ACC112 (cell line): ENCODE results near the gene ASB9.
A peak's percentile ranks its signal among the peaks of the same experiment; 100 is the strongest.
"Not testable (repeated sequence)": the region's sequence is repeated elsewhere in the genome, so short reads cannot be mapped to it uniquely, and the experiment has no call there.

Experiments
- H2AFZ ChIP-seq: fragments of 200-600 bp; sonication (generic); one replicate; pipeline ENCODE4 v1.6.0; 2017; ENCODE audit warnings: antibody characterized with exemption, low read length; ENCODE audit not compliant: unreplicated experiment
- H3K27ac ChIP-seq: fragments of 200-600 bp; sonication (generic); 2 replicates; pipeline ENCODE4 v1.5.1; 2014; ENCODE audit warnings: low read depth, mild to moderate bottlenecking, antibody characterized with exemption, low read length, moderate library complexity
- H3K27me3 ChIP-seq: fragments of 200-600 bp; sonication (generic); 2 replicates; pipeline ENCODE4 v1.6.1; 2014; ENCODE audit warnings: mild to moderate bottlenecking, antibody characterized with exemption, low read length, moderate library complexity, mixed read lengths; ENCODE audit not compliant: insufficient read depth
- H3K36me3 ChIP-seq: fragments of 200-600 bp; sonication (generic); 2 replicates; pipeline ENCODE4 v1.6.1; 2016; ENCODE audit warnings: mild to moderate bottlenecking, antibody characterized with exemption, low read length, moderate library complexity, mixed read lengths; ENCODE audit not compliant: insufficient read depth
- H3K4me1 ChIP-seq: fragments of 200-600 bp; sonication (generic); one replicate; pipeline ENCODE4 v1.6.1; 2016; ENCODE audit warnings: low read length, mixed read lengths; ENCODE audit not compliant: insufficient read depth, unreplicated experiment, control insufficient read depth
- H3K4me3 ChIP-seq: fragments of 200-600 bp; sonication (generic); 2 replicates; pipeline ENCODE4 v1.5.1; 2014; ENCODE audit warnings: mild to moderate bottlenecking, low read depth, low read length
- H3K79me2 ChIP-seq: fragments of 200-600 bp; sonication (generic); one replicate; pipeline ENCODE4 v1.6.0; 2016; ENCODE audit warnings: low read length; ENCODE audit not compliant: control insufficient read depth, unreplicated experiment, insufficient read depth

Gene ASB9

GRCh38 chrX:15298201-15298600 lies 28.3 kb upstream of the ASB9 start:
- Histone ChIP-seq H3K4me3 (no peak overlapping the region), H3K4me1 (no peaks in the 10 kb centered on the region), H3K27me3 (no peaks in the 10 kb centered on the region), H3K79me2 (no peaks in the 10 kb centered on the region), H3K27ac (no peak overlapping the region), H3K36me3 (no peaks in the 10 kb centered on the region), H2AFZ (peak overlapping the region; percentile 38)

GRCh38 chrX:15293451-15293850 lies 23.6 kb upstream of the ASB9 start:
- Histone ChIP-seq H3K4me3 (no peak overlapping the region), H3K4me1 (no peaks in the 10 kb centered on the region), H3K79me2 (no peaks in the 10 kb centered on the region), H3K27ac (no peak overlapping the region), H3K36me3 (no peaks in the 10 kb centered on the region), H2AFZ (no peak overlapping the region), H3K27me3 (no peaks in the 10 kb centered on the region)

DNA sequence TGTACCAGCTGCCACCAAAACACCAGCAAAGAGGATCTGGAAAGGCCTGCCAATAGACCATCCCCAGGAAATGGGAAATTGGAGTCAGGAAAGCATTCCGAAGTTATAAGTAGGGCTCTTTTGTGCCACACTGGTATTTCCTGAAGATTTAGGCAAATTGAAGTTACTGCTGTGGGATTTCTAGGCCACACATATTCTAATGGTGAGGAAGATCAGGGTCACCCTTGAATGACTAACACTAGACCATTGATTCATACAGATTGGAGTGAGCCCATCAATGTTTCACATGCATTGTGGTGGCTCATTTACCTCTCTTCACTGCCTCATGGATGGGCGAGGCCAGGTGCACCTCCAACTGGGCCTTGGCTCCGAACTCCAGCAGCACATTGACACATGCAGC lies 23.0 kb upstream of the ASB9 start:
- H3K36me3 ChIP-seq: no peaks in the 10 kb centered on the region
- no peak overlapping the region for H2AFZ ChIP-seq
- H3K79me2 ChIP-seq: no peaks in the 10 kb centered on the region
- no peak overlapping the region for H3K27ac ChIP-seq
- H3K4me1 ChIP-seq: no peaks in the 10 kb centered on the region
- no peaks in the 10 kb centered on the region for H3K27me3 ChIP-seq
- no peak overlapping the region for H3K4me3 ChIP-seq

DNA sequence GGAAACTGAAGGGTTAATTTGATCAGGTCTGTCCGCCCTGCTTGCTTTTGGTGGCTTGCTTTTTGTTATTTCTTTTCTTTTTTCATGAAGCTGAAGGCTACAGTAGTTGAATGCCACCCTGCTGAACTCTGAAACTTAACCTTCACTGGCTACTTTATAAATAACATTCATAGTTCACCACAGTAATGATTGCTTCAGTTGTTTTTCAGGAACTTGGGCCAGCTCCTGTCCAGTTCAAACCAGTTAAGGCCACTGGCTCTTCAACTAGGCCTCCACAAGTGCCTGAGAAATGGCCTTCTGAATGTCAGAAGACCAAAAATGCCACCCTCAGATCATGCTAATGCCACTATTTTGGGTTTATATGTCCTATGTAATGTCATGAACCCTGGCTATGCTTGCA lies 7.7 kb upstream of the ASB9 start:
- no peak overlapping the region for H3K27ac ChIP-seq
- no peak overlapping the region for H3K4me3 ChIP-seq
- no peaks in the 10 kb centered on the region for H3K27me3 ChIP-seq
- no peaks in the 10 kb centered on the region for H3K4me1 ChIP-seq
- H2AFZ ChIP-seq: no peak overlapping the region
- H3K79me2 ChIP-seq: no peaks in the 10 kb centered on the region
- H3K36me3 ChIP-seq: no peaks in the 10 kb centered on the region

DNA sequence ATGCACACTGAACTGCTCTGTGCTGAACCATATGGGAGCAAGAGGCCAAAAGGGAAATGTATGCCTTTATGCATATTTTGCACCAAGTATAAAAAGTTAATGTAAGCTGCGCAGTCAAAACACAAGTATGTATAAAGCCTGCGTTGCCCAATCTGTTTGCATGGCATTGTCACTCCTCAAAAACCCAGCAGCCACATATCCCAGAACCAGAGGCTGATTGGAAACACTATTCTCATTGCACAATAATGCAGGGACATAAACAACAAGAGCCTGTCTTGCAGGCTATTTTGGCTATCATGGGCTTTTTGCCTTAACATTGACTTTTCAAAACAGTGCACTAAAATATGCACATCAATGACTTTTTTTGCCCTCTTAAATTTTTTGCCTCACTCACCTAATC lies 5.1 kb upstream of the ASB9 start:
- Histone ChIP-seq H3K27me3 (no peaks in the 10 kb centered on the region), H3K4me1 (peaks cover 5% of the 10 kb centered on the region), H3K79me2 (no peaks in the 10 kb centered on the region), H3K27ac (no peak overlapping the region), H3K4me3 (no peak overlapping the region), H3K36me3 (no peaks in the 10 kb centered on the region), H2AFZ (no peak overlapping the region)

DNA sequence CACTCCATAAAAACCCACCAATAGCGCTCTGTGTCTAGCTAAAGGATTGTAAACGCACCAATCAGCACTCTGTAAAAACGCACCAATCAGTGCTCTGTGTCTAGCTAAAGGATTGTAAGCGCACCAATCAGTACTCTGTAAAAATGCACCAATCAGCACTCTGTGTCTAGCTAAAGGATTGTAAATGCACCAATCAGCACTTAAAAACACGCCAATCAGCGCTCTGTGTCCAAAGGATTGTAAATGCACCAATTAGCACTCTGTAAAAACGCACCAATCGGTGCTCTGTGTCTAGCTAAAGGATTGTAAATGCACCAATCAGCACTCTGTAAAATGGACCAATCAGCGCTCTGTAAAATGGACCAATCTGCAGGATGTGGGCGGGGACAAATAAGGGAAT lies 3.4 kb upstream of the ASB9 start:
- not testable (repeated sequence) for H3K4me1 ChIP-seq, H3K36me3 ChIP-seq

DNA sequence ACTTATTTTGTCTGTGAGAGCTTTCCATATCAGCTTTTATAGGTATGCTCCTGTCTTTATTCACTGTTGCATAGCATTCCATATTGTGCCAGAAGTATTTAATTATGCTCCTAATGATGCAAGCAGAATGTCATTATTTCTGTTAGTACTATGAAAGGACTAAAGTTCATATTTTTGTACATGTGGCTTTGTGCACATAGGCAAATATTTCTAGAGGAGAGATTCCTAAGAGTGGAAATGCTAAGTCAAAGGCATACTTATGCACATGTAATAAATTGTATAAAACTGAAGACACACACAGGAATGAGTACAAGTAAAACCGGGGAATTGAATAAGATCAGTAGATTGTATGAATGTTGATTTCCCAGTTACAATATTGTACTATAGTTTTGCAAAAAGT lies 1.9 kb upstream of the ASB9 start:
- no peaks in the 10 kb centered on the region for H3K27me3 ChIP-seq

More for the DNA sequence above, 3.4 kb upstream of the ASB9 start:
- not testable (repeated sequence) for H3K4me3 ChIP-seq, H3K27me3 ChIP-seq, H2AFZ ChIP-seq, H3K27ac ChIP-seq, H3K79me2 ChIP-seq

DNA sequence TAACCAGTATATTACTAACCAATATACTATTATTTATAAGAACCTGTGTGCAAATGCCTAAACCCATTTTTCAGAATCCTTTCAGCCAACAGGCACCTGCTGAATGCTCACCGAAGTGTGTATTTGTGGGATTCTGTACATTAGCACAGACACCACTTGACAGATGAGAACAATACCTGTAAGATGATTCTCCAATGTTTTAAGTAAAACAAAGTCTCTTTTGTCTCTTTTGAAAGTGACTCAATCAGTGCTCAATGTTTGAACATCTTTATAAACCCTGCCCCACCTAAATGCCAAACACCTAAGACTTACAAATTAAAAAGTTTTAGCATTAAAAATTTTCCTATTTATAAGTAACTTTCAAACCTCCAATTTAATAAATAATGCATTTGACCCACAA lies 763 bp downstream of the ASB9 start:
- Histone ChIP-seq H2AFZ (no peak overlapping the region), H3K27me3 (peaks cover 4% of the 10 kb centered on the region; the same call in 1 of the 2 replicates), H3K4me1 (peaks cover 8% of the 10 kb centered on the region), H3K36me3 (no peaks in the 10 kb centered on the region), H3K4me3 (no peak overlapping the region), H3K27ac (no peak overlapping the region), H3K79me2 (no peaks in the 10 kb centered on the region)

More for the DNA sequence above, 1.9 kb upstream of the ASB9 start:
- Histone ChIP-seq H3K4me3 (no peak overlapping the region), H2AFZ (no peak overlapping the region), H3K36me3 (no peaks in the 10 kb centered on the region), H3K79me2 (no peaks in the 10 kb centered on the region), H3K4me1 (peaks cover 8% of the 10 kb centered on the region), H3K27ac (no peak overlapping the region)

DNA sequence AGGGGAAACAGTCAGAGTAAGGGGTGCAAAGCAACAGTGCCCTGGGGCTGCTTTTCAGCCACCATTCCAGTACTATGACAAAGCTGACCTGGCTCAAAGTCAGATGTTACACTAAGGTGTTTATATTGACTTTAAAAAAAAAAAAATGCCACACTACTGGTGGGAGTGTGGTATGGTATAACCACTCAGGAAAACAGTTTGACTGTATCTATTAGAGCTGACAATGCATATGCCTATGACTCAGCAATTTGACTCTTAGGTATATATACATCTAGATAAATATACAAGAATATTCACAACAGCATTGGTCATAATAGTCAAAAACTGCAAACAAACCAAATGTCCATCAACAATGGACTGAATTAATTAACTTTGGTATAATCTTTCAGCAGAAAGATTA lies 15.0 kb downstream of the ASB9 start:
- no peak overlapping the region for H3K27ac ChIP-seq
- H2AFZ ChIP-seq: no peak overlapping the region
- H3K27me3 ChIP-seq: no peaks in the 10 kb centered on the region
- H3K4me1 ChIP-seq: no peaks in the 10 kb centered on the region
- no peaks in the 10 kb centered on the region for H3K79me2 ChIP-seq
- H3K4me3 ChIP-seq: no peak overlapping the region
- no peaks in the 10 kb centered on the region for H3K36me3 ChIP-seq

GRCh38 chrX:15245896-15246295 lies 24.0 kb downstream of the ASB9 start:
- Histone ChIP-seq H2AFZ (no peak overlapping the region), H3K79me2 (no peaks in the 10 kb centered on the region), H3K27ac (no peak overlapping the region), H3K4me3 (no peak overlapping the region), H3K36me3 (no peaks in the 10 kb centered on the region), H3K27me3 (no peaks in the 10 kb centered on the region), H3K4me1 (no peaks in the 10 kb centered on the region)

DNA sequence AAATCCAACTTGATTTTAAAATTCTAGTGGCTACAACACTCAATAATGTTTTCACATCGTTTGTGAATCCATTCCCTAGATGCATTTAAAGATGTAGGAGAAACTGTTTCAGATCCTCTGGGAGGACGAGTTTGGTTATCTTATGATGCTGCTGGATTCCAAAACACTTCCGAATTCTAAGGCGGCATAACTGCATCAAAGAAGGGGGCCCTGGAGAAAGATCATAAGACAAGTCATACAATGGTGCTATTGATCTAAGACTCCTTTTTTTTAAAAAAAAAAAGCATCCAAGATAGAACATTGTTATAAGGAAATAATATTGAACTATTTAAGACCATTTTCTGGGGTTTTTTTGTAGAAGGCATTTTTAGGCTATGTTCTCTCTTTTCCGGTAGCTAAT lies 25.5 kb downstream of the ASB9 start:
- H3K36me3 ChIP-seq: no peaks in the 10 kb centered on the region
- H3K27ac ChIP-seq: no peak overlapping the region
- H3K4me3 ChIP-seq: no peak overlapping the region
- H3K79me2 ChIP-seq: no peaks in the 10 kb centered on the region
- H2AFZ ChIP-seq: no peak overlapping the region
- no peaks in the 10 kb centered on the region for H3K4me1 ChIP-seq
- no peaks in the 10 kb centered on the region for H3K27me3 ChIP-seq
